ENCODE data around the gene C17orf114.
A peak's percentile ranks its signal among the peaks of the same experiment; 100 is the strongest.

C17orf114 gene

GRCh38 chr17:4810696-4811290 is 8.7 kb upstream of the C17orf114 start:
- intact Hi-C loops (cut with DNase I), result no loop called here
- Histone ChIP-seq H3K4me3 (ENCODE audit: low read length in 3 of 3) (no peak overlapping the region), H3K9ac (ENCODE audit: low read length in 3 of 3) (no peak overlapping the region), H3K9me3 (ENCODE audit: control insufficient read depth in 2 of 3, insufficient read depth in 1 of 3, low read length in 3 of 3) (no peaks in the 10 kb centered on the region), H3K36me3 (ENCODE audit: control insufficient read depth in 2 of 3, insufficient read depth in 3 of 3, low read length in 3 of 3) (peaks cover 0 to 2% (median 0%) of the 10 kb centered on the region in 3 donors), H3K4me1 (ENCODE audit: control insufficient read depth in 2 of 3, insufficient read depth in 2 of 3, low read depth in 1 of 3, low read length in 3 of 3) (peaks cover 0 to 4% (median 3%) of the 10 kb centered on the region in 3 donors), H3K27me3 (ENCODE audit: control insufficient read depth, insufficient read depth, low read length) (no peaks in the 10 kb centered on the region), H3K27ac (ENCODE audit: low read depth in 2 of 2, low read length in 2 of 2) (no peak overlapping the region)
- DNase-seq (peak in 1 of 5 donors; percentile 8), FAIRE-seq (no peak)
- no peak for TF ChIP-seq CTCF (IDR thresholded peaks at IDR 0.05; ENCODE audit: borderline replicate concordance, extremely low read depth, insufficient read depth)

GRCh38 chr17:4808378-4808767 is 6.2 kb upstream of the C17orf114 start:
- Histone ChIP-seq H3K36me3 (ENCODE audit: control insufficient read depth in 2 of 3, insufficient read depth in 3 of 3, low read length in 3 of 3) (peaks cover 0 to 2% (median 0%) of the 10 kb centered on the region in 3 donors), H3K9ac (ENCODE audit: low read length in 3 of 3) (no peak overlapping the region), H3K27ac (ENCODE audit: low read depth in 2 of 2, low read length in 2 of 2) (no peak overlapping the region), H3K27me3 (ENCODE audit: control insufficient read depth, insufficient read depth, low read length) (no peaks in the 10 kb centered on the region), H3K4me3 (ENCODE audit: low read length in 3 of 3) (peak overlapping the region in 1 of 3 donors; percentile 56), H3K9me3 (ENCODE audit: control insufficient read depth in 2 of 3, insufficient read depth in 1 of 3, low read length in 3 of 3) (no peaks in the 10 kb centered on the region), H3K4me1 (ENCODE audit: control insufficient read depth in 2 of 3, insufficient read depth in 2 of 3, low read depth in 1 of 3, low read length in 3 of 3) (peaks cover 0 to 4% (median 3%) of the 10 kb centered on the region in 3 donors)
- FAIRE-seq, result no peak
- no peak for TF ChIP-seq CTCF (IDR thresholded peaks at IDR 0.05; ENCODE audit: borderline replicate concordance, extremely low read depth, insufficient read depth)
- DNase-seq, result no peak
- intact Hi-C loops (cut with DNase I), result no loop called here

- peak in 1 of 5 donors; percentile 81 for DNase-seq
- peak overlapping the region; percentile 50 to 62 (median 56) for H3K4me3 ChIP-seq (ENCODE audit: low read length in 3 of 3)
- no peaks in the 10 kb centered on the region for H3K27me3 ChIP-seq (ENCODE audit: control insufficient read depth, insufficient read depth, low read length)
- no peak overlapping the region for H3K27ac ChIP-seq (ENCODE audit: low read depth in 2 of 2, low read length in 2 of 2)
- H3K9ac ChIP-seq (ENCODE audit: low read length in 3 of 3), result peak overlapping the region in 2 of 3 donors; percentile 15 to 41
- FAIRE-seq, result no peak
- TF ChIP-seq CTCF (IDR thresholded peaks at IDR 0.05; ENCODE audit: borderline replicate concordance, extremely low read depth, insufficient read depth), result no peak
- peaks cover 0 to 2% (median 0%) of the 10 kb centered on the region in 3 donors for H3K36me3 ChIP-seq (ENCODE audit: control insufficient read depth in 2 of 3, insufficient read depth in 3 of 3, low read length in 3 of 3)
- H3K4me1 ChIP-seq (ENCODE audit: control insufficient read depth in 2 of 3, insufficient read depth in 2 of 3, low read depth in 1 of 3, low read length in 3 of 3), result peaks cover 0 to 4% (median 3%) of the 10 kb centered on the region in 3 donors
- intact Hi-C loops (cut with DNase I), result no loop called here
- no peaks in the 10 kb centered on the region for H3K9me3 ChIP-seq (ENCODE audit: control insufficient read depth in 2 of 3, insufficient read depth in 1 of 3, low read length in 3 of 3)
Measured at GRCh38 chr17:4807605-4808377, 5.7 kb upstream of the C17orf114 start.
